Colonic mucosa (tissue), 4 donors: ENCODE data around the gene RYK. TPM values are rescaled to one million over a fixed set of nuclear protein-coding genes. Genes with fewer than 3 reads are reported as not detected.

Experiments
- DNase-seq: peaks from one replicate; pipeline ENCODE4 v3.0.0-alpha.2; 2020
- H3K27ac ChIP-seq: fragments of 200-600 bp; one replicate; pipeline ENCODE4 v1.8.0; 2021
- H3K27me3 ChIP-seq: fragments of 200-600 bp; one replicate; pipeline ENCODE4 v1.8.0; 2021
- H3K36me3 ChIP-seq: fragments of 200-600 bp; one replicate; pipeline ENCODE4 v1.8.0; 2021
- H3K4me1 ChIP-seq: fragments of 200-600 bp; one replicate; pipeline ENCODE4 v1.8.0; 2021; ENCODE audit warnings: mild to moderate bottlenecking
- H3K4me3 ChIP-seq: fragments of 200-600 bp; one replicate; pipeline ENCODE4 v1.8.0; 2021
- H3K9ac ChIP-seq, 2 donors: one replicate each; pipeline ENCODE4 v1.7.0; 2013; ENCODE audit warnings: control low read depth in 2 of 2, low read depth in 2 of 2, low read length in 2 of 2
- H3K9me3 ChIP-seq: fragments of 200-600 bp; one replicate; pipeline ENCODE4 v1.8.0; 2021
- intact Hi-C: fragments of 100-400 bp; cut with DNase I; formaldehyde crosslinking; loops from one replicate; pipeline ENCODE4 v1.14.1; 2022
- total RNA-seq, 2 donors: library from RNA; stranded (reverse); fragmentation: NEBNext Ultra II Directional in 1 of 2; extraction: Animal tissue kit (Norgen Biotek cat#: 25700) in 1 of 2; gene quantifications; one replicate each; pipeline ENCODE4 v1.2.1, GENCODE V29; 2021
- TF ChIP-seq, protein P1 (sequence below): fragments of 200-600 bp; IDR thresholded peaks from one replicate; pipeline ENCODE4 v1.8.0; 2022; ENCODE audit warnings: antibody characterized with exemption, mild to moderate bottlenecking
- donor health status: healthy.
- donor health status: DM: no; HTN: no; CAD: no.
- donor health status: DM: no; HTN: no; CAD: no.

Gene RYK
- total RNA-seq, 2 donors from 2014 or later, result 30.7 to 40.6 TPM

DNA sequence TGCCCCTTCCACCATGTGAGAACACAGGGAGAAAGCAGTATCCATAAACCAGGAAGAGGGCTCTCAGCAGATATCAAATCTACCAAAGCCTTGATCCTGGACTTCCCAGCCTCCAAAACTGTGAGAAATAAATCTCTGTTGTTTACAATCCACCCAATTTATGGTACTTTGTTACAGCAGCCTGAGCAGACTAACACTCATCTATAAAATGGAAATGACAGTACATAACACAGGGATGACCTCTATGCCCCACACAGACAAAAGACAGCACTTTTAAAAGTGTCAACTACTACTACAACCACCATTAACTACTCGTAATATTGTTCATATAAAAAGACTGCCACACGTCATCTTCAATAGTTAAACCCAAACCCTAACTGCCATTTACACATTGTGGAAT lies 5.7 kb downstream of the RYK start:
- Histone ChIP-seq H3K27ac (no peak overlapping the region), H3K36me3 (no peaks in the 10 kb centered on the region), H3K9ac (no peak overlapping the region), H3K4me1 (peaks cover 8% of the 10 kb centered on the region), H3K4me3 (no peak overlapping the region), H3K27me3 (no peaks in the 10 kb centered on the region), H3K9me3 (no peaks in the 10 kb centered on the region)
- TF ChIP-seq, protein P1, sequence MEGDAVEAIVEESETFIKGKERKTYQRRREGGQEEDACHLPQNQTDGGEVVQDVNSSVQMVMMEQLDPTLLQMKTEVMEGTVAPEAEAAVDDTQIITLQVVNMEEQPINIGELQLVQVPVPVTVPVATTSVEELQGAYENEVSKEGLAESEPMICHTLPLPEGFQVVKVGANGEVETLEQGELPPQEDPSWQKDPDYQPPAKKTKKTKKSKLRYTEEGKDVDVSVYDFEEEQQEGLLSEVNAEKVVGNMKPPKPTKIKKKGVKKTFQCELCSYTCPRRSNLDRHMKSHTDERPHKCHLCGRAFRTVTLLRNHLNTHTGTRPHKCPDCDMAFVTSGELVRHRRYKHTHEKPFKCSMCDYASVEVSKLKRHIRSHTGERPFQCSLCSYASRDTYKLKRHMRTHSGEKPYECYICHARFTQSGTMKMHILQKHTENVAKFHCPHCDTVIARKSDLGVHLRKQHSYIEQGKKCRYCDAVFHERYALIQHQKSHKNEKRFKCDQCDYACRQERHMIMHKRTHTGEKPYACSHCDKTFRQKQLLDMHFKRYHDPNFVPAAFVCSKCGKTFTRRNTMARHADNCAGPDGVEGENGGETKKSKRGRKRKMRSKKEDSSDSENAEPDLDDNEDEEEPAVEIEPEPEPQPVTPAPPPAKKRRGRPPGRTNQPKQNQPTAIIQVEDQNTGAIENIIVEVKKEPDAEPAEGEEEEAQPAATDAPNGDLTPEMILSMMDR, result no peak
- intact Hi-C loops, result no loop called here
- no peak for DNase-seq

DNA sequence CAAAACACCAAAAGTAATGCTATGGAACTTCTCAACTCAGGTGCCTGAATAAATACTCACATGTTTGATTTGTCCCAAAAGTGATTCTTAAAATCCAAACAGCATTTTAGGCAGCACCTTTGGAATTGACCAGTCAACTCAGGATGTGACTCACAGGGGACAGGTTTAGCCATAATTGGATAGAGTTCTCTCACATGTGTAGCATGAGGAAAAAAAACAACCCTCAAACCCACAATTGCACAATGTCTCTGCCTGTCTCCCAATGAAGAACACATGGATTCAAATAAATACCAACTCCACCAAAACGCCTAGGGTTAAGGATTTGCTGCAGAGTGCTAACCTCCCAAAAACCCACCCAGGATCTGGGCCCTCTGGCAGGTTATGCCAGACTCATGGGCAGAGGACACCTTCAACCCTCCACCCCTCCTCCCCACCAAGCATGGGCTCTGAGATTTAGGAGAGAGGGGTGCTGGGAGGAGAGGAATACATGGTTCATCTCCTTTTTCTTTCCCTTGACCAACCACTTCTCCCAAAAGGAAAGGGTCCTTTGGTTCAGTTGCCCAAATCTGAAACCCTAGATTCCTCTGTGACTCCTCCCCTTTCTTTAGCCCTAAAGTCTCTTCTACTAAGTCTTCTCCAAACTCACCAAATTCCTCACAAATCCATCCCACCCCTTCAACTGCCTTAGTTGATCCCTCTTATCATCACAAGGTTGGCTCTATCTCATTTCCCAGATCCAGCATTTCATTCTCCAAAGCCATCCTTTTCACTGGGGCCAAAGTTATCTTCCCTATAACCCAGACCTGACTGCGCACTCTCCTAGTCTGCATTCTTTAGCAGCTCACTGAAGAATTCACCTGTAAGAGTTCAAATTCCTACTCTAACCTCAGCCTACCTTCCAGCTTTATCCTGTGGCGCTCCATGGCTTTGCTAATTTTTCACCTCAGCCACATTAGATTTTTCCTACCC lies 7.7 kb downstream of the RYK start:
- Histone ChIP-seq H3K36me3 (no peaks in the 10 kb centered on the region), H3K27me3 (no peaks in the 10 kb centered on the region), H3K9ac (no peak overlapping the region), H3K27ac (no peak overlapping the region), H3K9me3 (no peaks in the 10 kb centered on the region), H3K4me3 (no peak overlapping the region), H3K4me1 (peaks cover 12% of the 10 kb centered on the region)
- no peak for DNase-seq
- intact Hi-C loops, result no loop called here
- TF ChIP-seq, protein P1, result no peak

DNA sequence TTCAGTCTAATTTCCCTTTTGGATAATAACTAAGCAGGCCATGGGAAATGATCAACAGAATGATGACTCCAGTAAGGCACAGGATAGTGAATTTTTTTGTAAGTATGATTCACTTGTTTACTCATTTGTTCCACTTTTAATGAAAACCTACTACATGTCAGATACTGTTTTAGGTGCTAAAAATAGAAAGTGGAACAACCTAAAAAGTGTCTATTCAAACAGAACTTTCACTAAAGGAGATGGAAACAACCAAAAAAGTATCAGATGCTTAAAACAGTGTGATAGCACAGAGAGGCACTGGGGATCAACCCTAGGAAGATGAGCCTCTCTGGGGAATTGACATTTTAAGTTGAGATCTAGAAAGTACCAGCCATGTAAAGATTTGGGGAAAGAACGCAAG lies 11.1 kb downstream of the RYK start:
- Histone ChIP-seq H3K4me3 (no peak overlapping the region), H3K9me3 (no peaks in the 10 kb centered on the region), H3K27me3 (no peaks in the 10 kb centered on the region), H3K9ac (no peak overlapping the region), H3K27ac (no peak overlapping the region), H3K36me3 (no peaks in the 10 kb centered on the region), H3K4me1 (peaks cover 24% of the 10 kb centered on the region)
- intact Hi-C loops, result no loop called here
- no peak for DNase-seq
- TF ChIP-seq, protein P1, result no peak

DNA sequence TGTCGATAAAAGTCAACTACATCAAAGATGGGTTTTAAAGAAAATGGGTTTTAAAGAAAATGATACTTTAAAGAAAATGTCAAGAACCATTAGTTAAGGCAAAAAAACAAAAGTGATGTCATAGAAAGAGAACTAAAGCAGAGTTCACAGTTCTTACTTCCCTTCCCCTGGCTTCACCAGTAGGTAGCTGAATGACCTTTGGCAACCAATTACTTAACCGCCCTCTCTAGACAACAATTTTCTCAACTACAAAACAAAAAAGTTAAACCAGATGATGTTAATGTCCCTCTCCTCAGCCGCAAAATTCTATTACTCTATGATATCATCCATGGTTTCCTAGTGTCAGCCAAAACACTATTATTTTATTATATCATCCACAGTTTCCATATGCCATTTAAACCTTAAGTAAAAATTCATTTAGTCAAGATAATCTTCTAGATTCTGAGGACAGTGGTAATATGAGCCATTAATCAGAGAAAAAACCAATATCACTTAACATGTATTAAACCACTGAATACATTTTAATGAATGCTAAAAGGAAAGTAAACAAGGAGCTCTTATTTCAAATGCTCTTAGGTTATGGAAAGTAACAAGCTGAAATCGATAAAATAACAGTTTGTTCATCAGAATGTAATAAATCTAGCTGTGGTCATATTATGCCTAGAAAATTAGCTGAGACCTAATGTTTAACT lies 13.1 kb downstream of the RYK start:
- no peak for DNase-seq
- intact Hi-C loops, result no loop called here
- Histone ChIP-seq H3K36me3 (no peaks in the 10 kb centered on the region), H3K27ac (no peak overlapping the region), H3K4me3 (no peak overlapping the region), H3K4me1 (peaks cover 16% of the 10 kb centered on the region), H3K9me3 (no peaks in the 10 kb centered on the region), H3K27me3 (no peaks in the 10 kb centered on the region), H3K9ac (no peak overlapping the region)
- TF ChIP-seq, protein P1, result no peak

DNA sequence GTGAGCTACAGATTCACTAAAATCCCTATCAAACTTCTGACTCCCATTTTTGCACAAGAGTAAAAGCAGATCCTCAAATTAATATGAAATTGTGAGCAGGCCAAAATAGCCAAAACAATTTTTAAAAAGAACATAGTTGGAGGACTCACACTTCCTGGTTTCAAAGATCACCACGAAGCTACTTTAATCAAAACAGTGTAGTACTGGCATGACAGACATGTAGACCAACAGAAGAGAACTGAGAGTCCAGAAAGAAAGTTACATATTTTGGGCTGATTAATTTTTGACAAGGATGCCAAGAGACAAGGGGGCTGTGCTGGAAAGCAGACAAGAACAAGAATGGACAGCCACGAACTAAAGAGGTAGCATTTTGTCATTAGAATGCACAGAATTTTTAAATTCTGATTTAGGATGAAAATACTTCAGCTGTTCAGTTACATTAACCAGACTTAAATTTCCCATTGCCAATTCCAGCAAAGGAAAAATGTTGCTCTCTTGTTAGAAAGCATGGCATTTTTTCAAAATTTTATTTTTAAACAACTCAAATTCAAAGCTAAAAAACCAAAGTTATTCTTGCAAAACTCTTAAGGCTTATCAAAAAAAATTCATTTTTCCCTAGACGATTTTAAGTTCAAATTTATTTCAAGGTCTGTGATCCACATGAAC lies 14.0 kb downstream of the RYK start:
- H3K27ac ChIP-seq, result no peak overlapping the region
- peaks cover 16% of the 10 kb centered on the region for H3K4me1 ChIP-seq

More for the DNA sequence above, 14.0 kb downstream of the RYK start:
- TF ChIP-seq, protein P1, result no peak
- DNase-seq, result no peak
- no peaks in the 10 kb centered on the region for H3K36me3 ChIP-seq
- no peak overlapping the region for H3K9ac ChIP-seq
- intact Hi-C loops, result no loop called here
- H3K9me3 ChIP-seq, result no peaks in the 10 kb centered on the region
- no peak overlapping the region for H3K4me3 ChIP-seq
- no peaks in the 10 kb centered on the region for H3K27me3 ChIP-seq
